ENCODE measurements around the gene KCTD10.

Gene KCTD10

DNA sequence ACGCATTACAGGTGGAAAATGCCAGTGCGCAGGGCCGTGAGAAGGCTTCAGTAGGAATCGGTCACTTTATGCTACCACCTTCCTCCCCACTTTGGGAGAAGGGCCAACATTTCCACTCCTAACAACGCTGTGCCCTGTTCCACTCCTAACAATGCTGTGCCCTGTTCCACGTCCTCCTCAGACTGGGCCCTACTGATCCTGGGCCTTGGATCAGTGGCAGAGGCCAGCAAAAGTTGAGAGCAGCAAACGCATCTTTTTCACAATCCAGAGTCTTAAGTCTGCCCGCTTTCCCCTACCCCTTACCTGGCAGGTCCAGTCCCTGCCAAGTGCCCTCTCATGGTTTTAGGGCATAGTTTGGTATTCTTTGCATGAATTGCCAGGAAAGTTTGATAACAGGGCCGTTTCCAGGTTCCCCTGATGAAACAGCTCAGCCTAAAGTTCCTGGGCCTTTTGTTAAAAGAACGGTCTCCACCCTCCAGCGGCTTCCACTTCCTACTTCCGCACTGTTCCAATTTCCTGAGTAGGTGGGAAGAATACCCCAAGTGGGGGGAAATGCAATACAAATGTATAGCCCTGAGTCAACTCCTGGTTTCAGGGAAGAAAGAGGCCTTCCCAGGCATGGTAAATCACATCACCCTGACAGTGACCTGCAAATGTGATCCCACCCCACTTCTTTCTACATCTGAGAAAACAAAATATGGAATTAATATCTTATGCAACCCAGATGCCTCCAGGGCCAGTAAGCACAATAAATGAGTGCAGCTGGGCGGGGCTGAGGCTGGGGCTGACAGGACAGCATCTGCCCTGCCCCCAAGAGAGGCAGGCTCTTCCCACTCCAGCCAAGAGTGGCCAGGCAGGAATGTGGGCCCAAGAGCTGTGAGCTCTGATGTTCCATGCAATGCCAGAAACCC lies 15.0 kb downstream of the KCTD10 start:
- Histone ChIP-seq H3K79me2 (ENCODE audit: insufficient read depth, low read depth) (no peaks in the 10 kb centered on the region), H3K27me3 (ENCODE audit: insufficient read depth, low read depth) (no peaks in the 10 kb centered on the region), H3K36me3 (ENCODE audit: insufficient read depth) (no peaks in the 10 kb centered on the region), H3K27ac (no peak overlapping the region), H3K4me2 (no peak overlapping the region), H3K9ac (no peak overlapping the region), H3K4me1 (ENCODE audit: low read depth, poor library complexity, severe bottlenecking) (no peaks in the 10 kb centered on the region), H4K20me1 (ENCODE audit: insufficient read depth) (no peaks in the 10 kb centered on the region), H2AFZ (ENCODE audit: low read depth) (no peak overlapping the region), H3K4me3 (IDR thresholded peaks at IDR 0.05; ENCODE audit: insufficient read depth, low read depth, low read length) (no peak overlapping the region)
- TF ChIP-seq, protein P1, sequence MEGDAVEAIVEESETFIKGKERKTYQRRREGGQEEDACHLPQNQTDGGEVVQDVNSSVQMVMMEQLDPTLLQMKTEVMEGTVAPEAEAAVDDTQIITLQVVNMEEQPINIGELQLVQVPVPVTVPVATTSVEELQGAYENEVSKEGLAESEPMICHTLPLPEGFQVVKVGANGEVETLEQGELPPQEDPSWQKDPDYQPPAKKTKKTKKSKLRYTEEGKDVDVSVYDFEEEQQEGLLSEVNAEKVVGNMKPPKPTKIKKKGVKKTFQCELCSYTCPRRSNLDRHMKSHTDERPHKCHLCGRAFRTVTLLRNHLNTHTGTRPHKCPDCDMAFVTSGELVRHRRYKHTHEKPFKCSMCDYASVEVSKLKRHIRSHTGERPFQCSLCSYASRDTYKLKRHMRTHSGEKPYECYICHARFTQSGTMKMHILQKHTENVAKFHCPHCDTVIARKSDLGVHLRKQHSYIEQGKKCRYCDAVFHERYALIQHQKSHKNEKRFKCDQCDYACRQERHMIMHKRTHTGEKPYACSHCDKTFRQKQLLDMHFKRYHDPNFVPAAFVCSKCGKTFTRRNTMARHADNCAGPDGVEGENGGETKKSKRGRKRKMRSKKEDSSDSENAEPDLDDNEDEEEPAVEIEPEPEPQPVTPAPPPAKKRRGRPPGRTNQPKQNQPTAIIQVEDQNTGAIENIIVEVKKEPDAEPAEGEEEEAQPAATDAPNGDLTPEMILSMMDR (conservative IDR thresholded peaks at IDR 0.05; ENCODE audit: low read depth, low read length), result no peak

DNA sequence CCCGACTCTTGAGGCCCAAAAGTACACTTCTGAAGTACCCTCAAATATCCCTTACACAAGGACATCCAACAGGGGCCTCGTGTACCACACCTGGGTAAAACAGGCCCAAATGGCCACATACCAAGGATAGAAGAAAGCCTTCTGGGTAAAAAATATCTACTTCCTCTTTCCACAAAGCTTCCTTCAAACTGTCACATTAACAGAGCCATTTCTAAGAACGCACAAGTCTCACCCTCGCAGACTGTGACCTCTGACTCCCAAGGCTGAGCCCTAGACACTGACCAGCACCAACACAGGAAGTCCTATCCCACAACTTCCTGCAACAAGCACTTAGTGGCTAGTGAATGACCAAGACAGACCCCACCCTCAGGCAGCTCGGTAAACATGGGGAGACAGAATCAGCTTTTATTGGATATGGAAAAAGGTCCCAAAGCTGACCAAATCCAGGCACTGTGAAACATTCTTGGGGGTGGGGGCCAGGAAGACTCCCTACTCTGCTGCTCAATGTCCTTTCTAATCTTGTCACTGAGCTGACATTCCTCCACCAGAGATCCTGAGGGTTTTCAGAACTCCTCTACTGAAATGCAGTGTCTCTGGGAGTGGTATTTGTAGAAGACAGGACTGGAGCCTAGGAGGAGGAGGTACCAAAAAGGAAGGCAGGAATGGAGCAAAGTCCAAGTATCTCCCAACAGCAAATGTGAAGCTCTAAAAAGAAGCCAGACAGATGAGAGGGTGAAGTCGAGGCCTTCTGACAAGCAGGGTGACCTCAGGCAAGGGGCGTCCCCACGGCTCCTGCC lies 15.9 kb downstream of the KCTD10 start:
- H3K9ac ChIP-seq, result no peak overlapping the region
- H3K4me1 ChIP-seq (ENCODE audit: low read depth, poor library complexity, severe bottlenecking), result no peaks in the 10 kb centered on the region
- H3K4me3 ChIP-seq (IDR thresholded peaks at IDR 0.05; ENCODE audit: insufficient read depth, low read depth, low read length), result no peak overlapping the region
- no peaks in the 10 kb centered on the region for H3K79me2 ChIP-seq (ENCODE audit: insufficient read depth, low read depth)
- no peak overlapping the region for H2AFZ ChIP-seq (ENCODE audit: low read depth)
- H3K27me3 ChIP-seq (ENCODE audit: insufficient read depth, low read depth), result no peaks in the 10 kb centered on the region
- no peak overlapping the region for H3K27ac ChIP-seq
- no peaks in the 10 kb centered on the region for H4K20me1 ChIP-seq (ENCODE audit: insufficient read depth)
- no peaks in the 10 kb centered on the region for H3K36me3 ChIP-seq (ENCODE audit: insufficient read depth)
- TF ChIP-seq, protein P1 (conservative IDR thresholded peaks at IDR 0.05; ENCODE audit: low read depth, low read length), result no peak
- no peak overlapping the region for H3K4me2 ChIP-seq

DNA sequence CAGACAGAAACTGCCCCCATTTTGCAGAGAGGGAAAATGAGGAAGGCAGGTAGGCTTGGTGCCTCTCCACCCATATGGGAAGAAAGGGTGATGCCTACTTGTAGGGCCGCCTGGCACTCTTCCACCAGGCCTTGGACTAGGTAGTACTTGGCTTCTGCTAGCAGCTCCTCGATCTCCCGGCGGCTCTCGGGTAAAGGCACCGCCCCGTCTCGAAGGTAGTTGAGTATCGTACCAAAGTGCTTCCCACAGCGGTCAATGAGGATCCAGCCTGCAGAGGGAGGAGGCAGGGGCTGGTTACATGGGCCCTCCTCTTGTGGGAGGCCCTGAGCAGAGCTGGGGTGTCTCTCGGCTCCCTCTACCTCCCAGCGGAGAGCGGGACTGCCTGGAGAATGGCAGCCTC lies 16.6 kb downstream of the KCTD10 start:
- no peak overlapping the region for H3K27ac ChIP-seq
- TF ChIP-seq, protein P1 (conservative IDR thresholded peaks at IDR 0.05; ENCODE audit: low read depth, low read length), result no peak
- H3K36me3 ChIP-seq (ENCODE audit: insufficient read depth), result no peaks in the 10 kb centered on the region
- H3K4me1 ChIP-seq (ENCODE audit: low read depth, poor library complexity, severe bottlenecking), result no peaks in the 10 kb centered on the region
- no peak overlapping the region for H3K9ac ChIP-seq
- H2AFZ ChIP-seq (ENCODE audit: low read depth), result no peak overlapping the region
- H3K4me3 ChIP-seq (IDR thresholded peaks at IDR 0.05; ENCODE audit: insufficient read depth, low read depth, low read length), result no peak overlapping the region
- no peaks in the 10 kb centered on the region for H3K27me3 ChIP-seq (ENCODE audit: insufficient read depth, low read depth)
- no peaks in the 10 kb centered on the region for H3K79me2 ChIP-seq (ENCODE audit: insufficient read depth, low read depth)
- no peaks in the 10 kb centered on the region for H4K20me1 ChIP-seq (ENCODE audit: insufficient read depth)
- H3K4me2 ChIP-seq, result no peak overlapping the region

DNA sequence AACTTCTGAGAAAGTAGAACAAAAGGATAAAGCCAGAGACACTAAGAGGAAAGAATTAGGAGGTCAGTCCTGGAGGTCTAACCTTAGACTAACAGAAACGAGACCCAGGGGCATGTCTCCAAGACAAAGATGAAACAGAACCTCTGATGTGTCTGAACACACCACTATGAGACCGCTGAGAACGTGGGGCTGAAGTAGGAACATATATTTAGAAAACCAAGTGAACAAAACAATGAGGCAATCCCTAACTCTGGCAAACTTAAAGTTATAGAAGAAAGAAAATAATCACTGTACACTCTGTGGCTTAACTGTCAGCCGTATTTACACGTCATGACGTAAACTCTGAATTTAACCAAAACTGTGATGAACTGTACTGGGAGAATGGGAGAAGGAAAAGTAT lies 17.9 kb downstream of the KCTD10 start:
- H3K27ac ChIP-seq, result no peak overlapping the region
- no peaks in the 10 kb centered on the region for H3K36me3 ChIP-seq (ENCODE audit: insufficient read depth)
- H3K79me2 ChIP-seq (ENCODE audit: insufficient read depth, low read depth), result no peaks in the 10 kb centered on the region
- H3K4me3 ChIP-seq (IDR thresholded peaks at IDR 0.05; ENCODE audit: insufficient read depth, low read depth, low read length), result no peak overlapping the region
- H3K4me1 ChIP-seq (ENCODE audit: low read depth, poor library complexity, severe bottlenecking), result no peaks in the 10 kb centered on the region
- TF ChIP-seq, protein P1 (conservative IDR thresholded peaks at IDR 0.05; ENCODE audit: low read depth, low read length), result no peak
- no peak overlapping the region for H3K9ac ChIP-seq
- no peaks in the 10 kb centered on the region for H4K20me1 ChIP-seq (ENCODE audit: insufficient read depth)
- no peaks in the 10 kb centered on the region for H3K27me3 ChIP-seq (ENCODE audit: insufficient read depth, low read depth)
- H3K4me2 ChIP-seq, result no peak overlapping the region
- no peak overlapping the region for H2AFZ ChIP-seq (ENCODE audit: low read depth)
